Endodermal cell (in vitro differentiated cells): ENCODE data around the gene RPS10. TPM values are rescaled to one million over a fixed set of nuclear protein-coding genes. Genes with fewer than 3 reads are reported as not detected.

ENCODE experiments used
- DNase-seq: peaks from one replicate; pipeline ENCODE4 v3.0.0-alpha.2; 2017
- H3K27ac ChIP-seq: 2 replicates; pipeline ENCODE4 v1.5.1; 2013; ENCODE audit warnings: mild to moderate bottlenecking, low read depth, low read length, moderate library complexity
- H3K27me3 ChIP-seq: 2 replicates; pipeline ENCODE4 v1.6.1; 2013; ENCODE audit warnings: mild to moderate bottlenecking, low read length, moderate library complexity; ENCODE audit not compliant: insufficient read depth, control insufficient read depth, poor library complexity, severe bottlenecking
- H3K36me3 ChIP-seq: 2 replicates; pipeline ENCODE4 v1.7.0; 2013; ENCODE audit warnings: mild to moderate bottlenecking, low read length, moderate library complexity; ENCODE audit not compliant: control insufficient read depth, insufficient read depth
- H3K4me1 ChIP-seq: one replicate; pipeline ENCODE4 v1.7.0; 2013; ENCODE audit warnings: low read length; ENCODE audit not compliant: control insufficient read depth, insufficient read depth
- H3K4me3 ChIP-seq: 2 replicates; pipeline ENCODE4 v1.5.1; 2013; ENCODE audit warnings: mild to moderate bottlenecking, low read length, moderate library complexity
- H3K9ac ChIP-seq: 2 replicates; pipeline ENCODE4 v1.6.1; 2013; ENCODE audit warnings: mild to moderate bottlenecking, low read length, moderate library complexity; ENCODE audit not compliant: poor library complexity, severe bottlenecking; ENCODE audit errors: extremely low read depth
- H3K9me3 ChIP-seq: 2 replicates; pipeline ENCODE4 v1.6.1; 2013; ENCODE audit warnings: mild to moderate bottlenecking, low read length, moderate library complexity; ENCODE audit not compliant: control insufficient read depth
- H3K27ac Mint-ChIP-seq: 2 replicates; pipeline ENCODE4 v1.8.0; 2020; ENCODE audit warnings: mixed read lengths
- H3K27me3 Mint-ChIP-seq: 2 replicates; pipeline ENCODE4 v1.8.0; 2021; ENCODE audit warnings: mild to moderate bottlenecking, mixed read lengths; ENCODE audit not compliant: insufficient read depth
- H3K36me3 Mint-ChIP-seq: 2 replicates; pipeline ENCODE4 v1.8.0; 2020; ENCODE audit warnings: low read depth, mixed read lengths
- H3K4me1 Mint-ChIP-seq: 2 replicates; pipeline ENCODE4 v1.8.0; 2020; ENCODE audit warnings: mixed read lengths
- H3K4me3 Mint-ChIP-seq: 2 replicates; pipeline ENCODE4 v1.8.0; 2020; ENCODE audit warnings: mild to moderate bottlenecking, moderate library complexity, mixed read lengths
- H3K9me3 Mint-ChIP-seq: 2 replicates; pipeline ENCODE4 v1.8.0; 2020; ENCODE audit warnings: mild to moderate bottlenecking, mixed read lengths
- WGBS, 2 experiments: methylation state at CpG; one replicate each; pipeline versions ENCODE4 v1.1.5 to v1.1.7; 2013; ENCODE audit warnings: missing lambda C conversion rate in 2 of 2, mixed read lengths in 1 of 2; ENCODE audit not compliant: insufficient coverage in 1 of 2, insufficient read length in 1 of 2; 5-methylcytosine and 5-hydroxymethylcytosine counted together
- total RNA-seq, 2 donors: library from RNA; stranded (reverse); fragmentation: NEBNext Ultra II Directional in 1 of 2; extraction: Animal tissue kit (Norgen Biotek cat#: 25700) in 1 of 2; gene quantifications; 2 replicates in 1 of 2; 3 replicates in 1 of 2; pipeline ENCODE4 v1.2.1, GENCODE V29; 2021
- TF ChIP-seq, protein P1 (sequence below): fragments of 200-600 bp; sonication (generic); conservative IDR thresholded peaks from 2 replicates; pipeline ENCODE4 v1.5.0; 2021; ENCODE audit warnings: antibody characterized with exemption, mild to moderate bottlenecking

The RPS10 gene
- total RNA-seq, 2 donors from 2014 or later = 1,892 to 2,030 TPM

DNA sequence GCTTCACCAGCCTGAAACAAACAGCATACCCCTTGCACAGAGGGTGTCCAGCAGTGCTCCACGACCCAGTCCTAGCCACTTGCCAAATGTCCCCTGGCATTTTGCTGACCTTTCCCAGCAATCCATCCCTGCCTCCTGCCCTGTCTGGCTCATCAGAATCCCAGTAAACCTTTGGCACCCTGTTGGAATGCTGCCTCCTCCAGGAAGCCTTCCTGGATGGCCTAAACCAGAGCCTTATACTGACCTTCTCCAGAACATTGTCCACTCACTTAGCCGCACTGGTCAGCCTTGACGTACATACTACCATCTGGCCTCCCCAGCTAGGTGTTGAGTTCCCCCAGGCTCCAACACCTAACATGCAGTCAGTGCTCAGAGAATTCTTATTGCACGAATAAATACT, 38.0 kb upstream of the RPS10 start:
- no peaks in the 10 kb centered on the region for H3K9me3 ChIP-seq
- no peak overlapping the region for H3K9ac ChIP-seq
- H3K36me3 Mint-ChIP-seq = no peaks in the 10 kb centered on the region
- H3K4me3 Mint-ChIP-seq = no peak overlapping the region
- no peak for DNase-seq
- peaks cover 6% of the 10 kb centered on the region for H3K27me3 ChIP-seq
- TF ChIP-seq, protein P1, sequence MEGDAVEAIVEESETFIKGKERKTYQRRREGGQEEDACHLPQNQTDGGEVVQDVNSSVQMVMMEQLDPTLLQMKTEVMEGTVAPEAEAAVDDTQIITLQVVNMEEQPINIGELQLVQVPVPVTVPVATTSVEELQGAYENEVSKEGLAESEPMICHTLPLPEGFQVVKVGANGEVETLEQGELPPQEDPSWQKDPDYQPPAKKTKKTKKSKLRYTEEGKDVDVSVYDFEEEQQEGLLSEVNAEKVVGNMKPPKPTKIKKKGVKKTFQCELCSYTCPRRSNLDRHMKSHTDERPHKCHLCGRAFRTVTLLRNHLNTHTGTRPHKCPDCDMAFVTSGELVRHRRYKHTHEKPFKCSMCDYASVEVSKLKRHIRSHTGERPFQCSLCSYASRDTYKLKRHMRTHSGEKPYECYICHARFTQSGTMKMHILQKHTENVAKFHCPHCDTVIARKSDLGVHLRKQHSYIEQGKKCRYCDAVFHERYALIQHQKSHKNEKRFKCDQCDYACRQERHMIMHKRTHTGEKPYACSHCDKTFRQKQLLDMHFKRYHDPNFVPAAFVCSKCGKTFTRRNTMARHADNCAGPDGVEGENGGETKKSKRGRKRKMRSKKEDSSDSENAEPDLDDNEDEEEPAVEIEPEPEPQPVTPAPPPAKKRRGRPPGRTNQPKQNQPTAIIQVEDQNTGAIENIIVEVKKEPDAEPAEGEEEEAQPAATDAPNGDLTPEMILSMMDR = no peak
- WGBS, 2 experiments = 89% methylated on average over 3 to 4 of the region's 4 CpGs
- no peak overlapping the region for H3K4me3 ChIP-seq
- H3K36me3 ChIP-seq = no peaks in the 10 kb centered on the region
- peaks cover 4% of the 10 kb centered on the region for H3K4me1 ChIP-seq
- H3K4me1 Mint-ChIP-seq = peaks cover 12% of the 10 kb centered on the region
- no peak overlapping the region for H3K27ac Mint-ChIP-seq
- peaks cover 10% of the 10 kb centered on the region for H3K27me3 Mint-ChIP-seq
- no peaks in the 10 kb centered on the region for H3K9me3 Mint-ChIP-seq
- no peak overlapping the region for H3K27ac ChIP-seq

DNA sequence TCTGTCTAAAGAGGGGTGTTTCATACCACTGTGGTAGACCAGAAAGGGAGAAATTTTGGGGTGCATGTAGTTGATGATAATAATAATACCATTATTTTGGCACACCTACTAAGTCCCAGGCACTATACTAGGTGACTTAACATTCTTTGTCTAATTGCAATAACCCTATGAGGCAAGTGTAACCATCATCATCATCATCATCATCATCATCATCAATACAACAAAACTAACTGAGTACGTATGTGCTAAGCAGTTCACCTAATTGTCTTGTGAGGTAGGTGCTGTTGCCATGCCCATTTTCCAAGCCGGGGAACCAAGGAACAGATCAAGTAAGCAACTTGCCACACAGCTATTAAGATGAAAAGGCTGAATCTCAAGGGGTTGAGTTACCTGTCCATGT, 37.4 kb upstream of the RPS10 start:
- no peak overlapping the region for H3K4me3 ChIP-seq

DNA sequence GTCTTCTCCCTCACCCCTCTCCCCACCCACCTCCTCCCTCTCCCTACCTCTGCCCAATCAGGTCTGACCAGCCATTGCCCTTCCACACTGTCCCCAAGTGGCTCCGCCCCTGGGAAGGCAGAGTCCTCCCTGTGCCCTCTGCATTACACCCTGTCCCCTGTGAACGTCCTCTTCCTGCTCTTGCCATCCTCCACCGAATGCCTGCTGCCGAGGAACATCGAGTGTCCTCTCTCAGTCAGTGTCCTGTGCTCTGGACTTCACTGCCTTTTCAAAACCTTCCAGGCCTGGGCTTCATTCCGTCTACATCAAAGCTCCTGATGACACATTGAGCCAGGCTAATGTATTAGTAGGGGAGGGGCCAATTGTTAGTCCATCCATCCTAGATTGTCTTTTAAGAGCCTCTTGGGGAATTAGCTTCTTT, 36.7 kb upstream of the RPS10 start:
- Mint-ChIP-seq H3K36me3 (no peaks in the 10 kb centered on the region), H3K27me3 (peaks cover 10% of the 10 kb centered on the region), H3K9me3 (no peaks in the 10 kb centered on the region), H3K4me3 (no peak overlapping the region), H3K4me1 (peaks cover 12% of the 10 kb centered on the region), H3K27ac (no peak overlapping the region)
- Histone ChIP-seq H3K4me3 (no peak overlapping the region), H3K4me1 (peaks cover 4% of the 10 kb centered on the region), H3K27me3 (peaks cover 6% of the 10 kb centered on the region), H3K9ac (no peak overlapping the region), H3K27ac (no peak overlapping the region), H3K9me3 (no peaks in the 10 kb centered on the region), H3K36me3 (no peaks in the 10 kb centered on the region)
- 20 to 41% methylated on average over 4 to 6 of the region's 6 CpGs for whole genome bisulfite sequencing, 2 experiments
- peak; percentile 90 for DNase-seq
- TF ChIP-seq, protein P1 = no peak

More for the DNA sequence above, 37.4 kb upstream of the RPS10 start:
- no peaks in the 10 kb centered on the region for H3K9me3 Mint-ChIP-seq
- Histone ChIP-seq H3K9me3 (no peaks in the 10 kb centered on the region), H3K27ac (no peak overlapping the region), H3K4me1 (peaks cover 4% of the 10 kb centered on the region), H3K27me3 (peaks cover 6% of the 10 kb centered on the region), H3K36me3 (no peaks in the 10 kb centered on the region), H3K9ac (no peak overlapping the region)
- peaks cover 12% of the 10 kb centered on the region for H3K4me1 Mint-ChIP-seq
- peaks cover 10% of the 10 kb centered on the region for H3K27me3 Mint-ChIP-seq
- no peak overlapping the region for H3K27ac Mint-ChIP-seq
- TF ChIP-seq, protein P1 = no peak
- H3K36me3 Mint-ChIP-seq = no peaks in the 10 kb centered on the region
- WGBS, 2 experiments = 91 to 95% methylated on average over 1 to 2 of the region's 2 CpGs
- H3K4me3 Mint-ChIP-seq = no peak overlapping the region
- DNase-seq = no peak
